K562 (cell line): Measurements from ENCODE around the gene USP48. TPM values are rescaled to one million over a fixed set of nuclear protein-coding genes. Genes with fewer than 3 reads are reported as not detected.

ENCODE experiments used
- ATAC-seq: fragments of 200-7000 bp; cut with Tn5 transposase; 3 replicates; pipeline ENCODE4 v1.9.1; 2020; ENCODE audit warnings: moderate library complexity
- BruUV-seq: library from RNA; stranded (reverse); fragments of 400-500 nt; replicated peaks from 2 replicates; lab custom pipeline; 2021; lab: Mats Ljungman, UMichigan
- CTCF ChIA-PET: fragments of 300-600 bp; formaldehyde crosslinking; extraction: SDS; loops from one replicate; lab custom pipeline; 2021; ENCODE audit warnings: low intra/inter-chr PET ratio; lab: Yijun Ruan, JAX
- POLR2A ChIA-PET: fragments of 300-600, 350-650 bp; sonication (Branson Sonifier 250); formaldehyde crosslinking; extraction: SDS; loops from one replicate; lab custom pipeline; 2021; ENCODE audit warnings: antibody characterized with exemption, inconsistent platforms; lab: Yijun Ruan, JAX
- DNase-seq, 4 experiments: peaks; one replicate each; pipeline versions ENCODE4 v3.0.0 to v3.0.0-alpha.2; 2011 to 2018; ENCODE audit warnings: low spot score in 3 of 4, mixed read lengths in 3 of 4; ENCODE audit errors: extremely low read depth in 1 of 4
- FAIRE-seq: peaks from 2 replicates; lab custom pipeline; 2011; peaks lifted over from hg19 to GRCh38; lab: Jason Lieb, UNC
- H2AFZ ChIP-seq: 2 replicates; pipeline ENCODE4 v1.6.0; 2011; ENCODE audit warnings: low read depth, low read length, control low read depth, inconsistent platforms
- H3K27ac ChIP-seq: fragments of 200-600 bp; 3 replicates; pipeline ENCODE4 v1.8.0; 2011; ENCODE audit warnings: low read depth, mild to moderate bottlenecking, control low read depth, inconsistent platforms, low read length, moderate library complexity, mixed read lengths; ENCODE audit errors: extremely low read depth
- H3K27me3 ChIP-seq, 2 experiments: fragments of 300-600 bp in 1 of 2; 2 replicates in 1 of 2; 3 replicates in 1 of 2; pipeline versions ENCODE4 v1.6.0 to v1.8.0; 2011; ENCODE audit warnings: inconsistent platforms in 2 of 2, low read length in 2 of 2, mild to moderate bottlenecking in 1 of 2, mixed read lengths in 1 of 2, moderate library complexity in 1 of 2; ENCODE audit not compliant: control insufficient read depth in 2 of 2, insufficient read depth in 2 of 2
- H3K36me3 ChIP-seq: fragments of 300-600 bp; 3 replicates; pipeline ENCODE4 v1.8.0; 2011; ENCODE audit warnings: mild to moderate bottlenecking, low read length, inconsistent platforms; ENCODE audit not compliant: control insufficient read depth, insufficient read depth
- H3K4me1 ChIP-seq, 2 experiments: fragments of 200-600 bp in 1 of 2; replicated peaks in 1 of 2; 2 replicates in 1 of 2; 3 replicates in 1 of 2; pipeline versions ENCODE4 v1.5.1 to v1.8.0; 2011; ENCODE audit warnings: inconsistent platforms in 2 of 2, low read length in 2 of 2, mild to moderate bottlenecking in 1 of 2, mixed read lengths in 1 of 2, moderate library complexity in 1 of 2; ENCODE audit not compliant: control insufficient read depth in 2 of 2, insufficient read depth in 2 of 2
- H3K4me2 ChIP-seq: 2 replicates; pipeline ENCODE4 v1.6.1; 2011; ENCODE audit warnings: low read length, control low read depth, inconsistent platforms, mixed read lengths; ENCODE audit not compliant: insufficient read depth
- H3K4me3 ChIP-seq: fragments of 200-600 bp; sonication (generic), shearing (Covaris generic); 2 replicates; pipeline ENCODE4 v1.5.1; 2016; ENCODE audit warnings: control low read depth, inconsistent platforms
- H3K79me2 ChIP-seq: fragments of 200-600 bp; 3 replicates; pipeline ENCODE4 v1.8.0; 2011; ENCODE audit warnings: low read length, inconsistent platforms; ENCODE audit not compliant: control insufficient read depth, insufficient read depth
- H3K9ac ChIP-seq, 2 experiments: 2 replicates each; pipeline versions ENCODE4 v1.6.0 to v1.6.1; 2011; ENCODE audit warnings: low read depth in 2 of 2, low read length in 2 of 2, control low read depth in 1 of 2, inconsistent platforms in 1 of 2, mild to moderate bottlenecking in 1 of 2, mixed read lengths in 1 of 2; ENCODE audit not compliant: insufficient read depth in 1 of 2
- H3K9me1 ChIP-seq: one replicate; pipeline ENCODE4 v1.6.0; 2011; ENCODE audit warnings: inconsistent platforms, mild to moderate bottlenecking, low read length, moderate library complexity; ENCODE audit not compliant: control insufficient read depth, insufficient read depth
- H3K9me3 ChIP-seq: replicated peaks from 2 replicates; pipeline ENCODE4 v1.5.1; 2011; ENCODE audit warnings: low read depth, low read length, inconsistent platforms; ENCODE audit not compliant: control insufficient read depth, insufficient read depth
- H4K20me1 ChIP-seq: replicated peaks from 2 replicates; pipeline ENCODE4 v1.6.1; 2011; ENCODE audit warnings: low read length, inconsistent platforms, mixed read lengths; ENCODE audit not compliant: control insufficient read depth, insufficient read depth
- RBM22 ChIP-seq: fragments of 200-400 bp; formaldehyde crosslinking; IDR thresholded peaks from 2 replicates; pipeline ENCODE4 v1.6.1; 2018; ENCODE audit warnings: low read length, low read depth; ENCODE audit not compliant: poor library complexity, severe bottlenecking
- TEAD1 ChIP-seq, 2 experiments: fragments of 450-650 bp in 1 of 2; sonication (generic) in 1 of 2; formaldehyde crosslinking; IDR thresholded peaks; 2 replicates each; pipeline versions ENCODE4 v1.4.0 to v1.8.0; 2020 to 2022; ENCODE audit warnings: mild to moderate bottlenecking in 2 of 2, missing genetic modification reagents in 1 of 2
- ZNF316 ChIP-seq: fragments of 450-650 bp; IDR thresholded peaks from 2 replicates; pipeline ENCODE4 v1.6.1; 2016
- ZNF77 ChIP-seq: fragments of 250-450 bp; sonication (Bioruptor Pico); IDR thresholded peaks from 2 replicates; pipeline ENCODE4 v1.5.0; 2020
- WGBS: fragments of 100-300 bp; shearing (Covaris generic); methylation state at CpG from one replicate; pipeline ENCODE4 v1.1.6; 2016; ENCODE audit warnings: low coverage, mixed read lengths; ENCODE audit not compliant: insufficient coverage; ENCODE audit errors: missing lambda C conversion rate; 5-methylcytosine and 5-hydroxymethylcytosine counted together
- in situ Hi-C: fragments of 300-500 bp; cut with MboI; formaldehyde crosslinking; loops from 4 replicates; pipeline ENCODE4 v1.15.0; 2018; ENCODE audit warnings: inconsistent platforms, mixed read lengths
- intact Hi-C: fragments of 100-400 bp; cut with micrococcal nuclease; formaldehyde crosslinking; loops from 2 replicates; pipeline ENCODE4 v1.14.2; 2022
- polyA plus RNA-seq, 8 experiments: library from polyadenylated mRNA; depleted of rRNA in 4 of 8; stranded (reverse) in 5 of 8; unstranded in 3 of 8; fragments of >200 nt; fragmentation: Nextera tagmentation in 2 of 8; fragmentation: Illumina TruSeq in 1 of 8; extraction: Ambion mirVana in 2 of 8; extraction: Trizol in 1 of 8; gene quantifications; 2 replicates each; pipeline versions ENCODE4 v1.2.1 to v1.2.3, GENCODE V29; 2011 to 2014; ENCODE audit warnings: inconsistent platforms in 1 of 8, missing spikeins in 1 of 8
- total RNA-seq, 7 experiments: library from RNA; depleted of rRNA in 6 of 7; stranded (reverse); fragments of >200 nt in 6 of 7; fragmentation: Illumina TruSeq in 2 of 7; extraction: Trizol in 2 of 7; gene quantifications; 2 replicates each; pipeline versions ENCODE4 v1.2.1 to v1.2.3, GENCODE V29; 2011 to 2021; ENCODE audit warnings: low replicate concordance in 1 of 7
- TF ChIP-seq, protein P1 (sequence below), 2 experiments: IDR thresholded peaks; 2 replicates each; pipeline ENCODE4 v1.6.1; 2011; ENCODE audit warnings: borderline replicate concordance in 1 of 2, control low read depth in 1 of 2, low read depth in 1 of 2, low read length in 1 of 2, mild to moderate bottlenecking in 1 of 2, mixed read lengths in 1 of 2, moderate library complexity in 1 of 2; ENCODE audit not compliant: insufficient read depth in 1 of 2, insufficient read length in 1 of 2, poor library complexity in 1 of 2, severe bottlenecking in 1 of 2; ENCODE audit errors: extremely low read depth in 1 of 2

USP48 gene
- total and polyA plus RNA-seq, 9 of the 15 experiments (the other 6 are each of a cell fraction or from before 2014, with no cell fraction given) = 23.3 to 123 (median 106) TPM

DNA sequence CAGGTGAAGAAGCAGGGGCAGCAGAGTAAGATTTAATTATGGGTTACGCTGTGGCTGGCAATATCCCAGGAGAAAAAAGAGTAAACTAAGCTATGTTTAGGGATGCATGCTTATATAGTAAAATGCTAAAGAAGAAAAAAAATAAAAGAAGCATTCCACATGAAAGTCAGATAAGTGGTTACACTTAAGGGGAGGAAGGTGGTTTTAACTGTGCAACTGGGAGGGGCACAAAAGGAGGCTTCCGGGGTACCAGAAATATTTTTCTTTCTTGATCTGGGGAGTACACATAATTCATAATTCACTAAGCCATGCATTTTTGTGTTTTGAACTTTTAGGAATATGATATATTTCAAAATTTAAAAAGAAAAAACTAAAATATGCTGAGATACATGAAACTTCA, 39.5 kb downstream of the USP48 start:
- no peaks in the 10 kb centered on the region for H4K20me1 ChIP-seq
- FAIRE-seq (no peak), DNase-seq (no peak), ATAC-seq (no peak)
- H3K36me3 ChIP-seq = peaks cover 87% of the 10 kb centered on the region
- TF ChIP-seq, protein P1, sequence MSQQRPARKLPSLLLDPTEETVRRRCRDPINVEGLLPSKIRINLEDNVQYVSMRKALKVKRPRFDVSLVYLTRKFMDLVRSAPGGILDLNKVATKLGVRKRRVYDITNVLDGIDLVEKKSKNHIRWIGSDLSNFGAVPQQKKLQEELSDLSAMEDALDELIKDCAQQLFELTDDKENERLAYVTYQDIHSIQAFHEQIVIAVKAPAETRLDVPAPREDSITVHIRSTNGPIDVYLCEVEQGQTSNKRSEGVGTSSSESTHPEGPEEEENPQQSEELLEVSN (IDR thresholded peaks at IDR 0.05; ENCODE audit: borderline replicate concordance in 1 of 2, extremely low read depth in 1 of 2, insufficient read depth in 1 of 2, insufficient read length in 1 of 2, low read depth in 1 of 2, low read length in 1 of 2, poor library complexity in 1 of 2, severe bottlenecking in 1 of 2) = no peak
- TF ChIP-seq ZNF316 = 0 out of 2 replicates have a peak, but pooled peaks have one; percentile 20
- no peak for TF ChIP-seq ZNF77 (CRISPR knock-in tag)
- TF ChIP-seq TEAD1 (CRISPR knock-in tag; IDR thresholded peaks at IDR 0.05) = no peak
- peak; percentile 45 for TF ChIP-seq RBM22
- no peaks in the 10 kb centered on the region for H3K9me3 ChIP-seq
- H3K4me1 ChIP-seq = 0 out of 5 replicates have a peak, but pooled peaks cover 0 to 2% of the 10 kb centered on the region in 2 experiments
- H3K9ac ChIP-seq = no peak overlapping the region
- no peaks in the 10 kb centered on the region for H3K27me3 ChIP-seq
- no peaks in the 10 kb centered on the region for H3K9me1 ChIP-seq
- H3K27ac ChIP-seq = no peak overlapping the region
- ChIA-PET CTCF (no interaction called here), POLR2A (interaction anchor here (0.6 kb wide), 1 partner anchor 212 kb away, joined by 4 read pairs; no protein-coding TSS in a partner anchor)
- H3K79me2 ChIP-seq = peaks cover 19% of the 10 kb centered on the region; the same call in 2 of the 3 replicates
- no peak overlapping the region for H2AFZ ChIP-seq
- no peak overlapping the region for H3K4me3 ChIP-seq
- in situ Hi-C loops = no loop called here
- no peak overlapping the region for H3K4me2 ChIP-seq
- intact Hi-C loops = no loop called here
- WGBS = 94% methylated on average over 2 of the region's 2 CpGs
- BruUV-seq = no TSS peak
